CD8-positive, alpha-beta memory T cell (primary cell): ENCODE data around the gene NFASC. TPM values are rescaled to one million over a fixed set of nuclear protein-coding genes. Genes with fewer than 3 reads are reported as not detected.

Source experiments
- CTCF ChIA-PET: fragments of 350-600 bp; sonication (Branson Sonifier 250); formaldehyde crosslinking; loops from one replicate; lab custom pipeline; 2021; ENCODE audit warnings: antibody characterized with exemption; lab: Charles Lee
- POLR2A ChIA-PET: fragments of 350-600 bp; sonication (Branson Sonifier 250); formaldehyde crosslinking; loops from one replicate; lab custom pipeline; 2021; ENCODE audit warnings: antibody characterized with exemption; lab: Charles Lee
- DNase-seq, 5 donors: peaks; one replicate each; pipeline versions ENCODE4 v3.0.0 to v3.0.0-alpha.2; 2020 to 2022; ENCODE audit warnings: mixed read lengths in 1 of 5
- H3K27ac ChIP-seq: one replicate; pipeline ENCODE4 v1.7.0; 2013; ENCODE audit warnings: low read depth, mild to moderate bottlenecking, low read length, moderate library complexity
- H3K27me3 ChIP-seq: 2 replicates; pipeline ENCODE4 v1.7.0; 2013; ENCODE audit warnings: low read length, mild to moderate bottlenecking; ENCODE audit not compliant: insufficient read depth, poor library complexity, severe bottlenecking
- H3K36me3 ChIP-seq: 2 replicates; pipeline ENCODE4 v1.7.0; 2013; ENCODE audit warnings: mild to moderate bottlenecking, low read length, moderate library complexity; ENCODE audit not compliant: insufficient read depth
- H3K4me1 ChIP-seq: 2 replicates; pipeline ENCODE4 v1.7.0; 2013; ENCODE audit warnings: mild to moderate bottlenecking, low read length, moderate library complexity; ENCODE audit not compliant: insufficient read depth
- H3K4me3 ChIP-seq: 2 replicates; pipeline ENCODE4 v1.7.0; 2013; ENCODE audit warnings: mild to moderate bottlenecking, low read length
- H3K9me3 ChIP-seq: 2 replicates; pipeline ENCODE4 v1.7.0; 2013; ENCODE audit warnings: mild to moderate bottlenecking, low read length
- H3K27ac Mint-ChIP-seq, 8 donors: one replicate each; pipeline ENCODE4 v1.8.0; 2020 to 2021; ENCODE audit warnings: mixed read lengths in 8 of 8, mild to moderate bottlenecking in 6 of 8, inconsistent platforms in 3 of 8, moderate library complexity in 3 of 8
- H3K27me3 Mint-ChIP-seq, 2 donors: one replicate each; pipeline ENCODE4 v1.8.0; 2020 to 2021; ENCODE audit warnings: mixed read lengths in 2 of 2, mild to moderate bottlenecking in 1 of 2, moderate library complexity in 1 of 2
- H3K36me3 Mint-ChIP-seq, 3 donors: one replicate each; pipeline ENCODE4 v1.8.0; 2020 to 2021; ENCODE audit warnings: mixed read lengths in 3 of 3, inconsistent platforms in 1 of 3, mild to moderate bottlenecking in 1 of 3
- H3K4me1 Mint-ChIP-seq, 3 donors: one replicate each; pipeline ENCODE4 v1.8.0; 2020 to 2021; ENCODE audit warnings: mixed read lengths in 3 of 3, inconsistent platforms in 1 of 3, mild to moderate bottlenecking in 1 of 3
- H3K4me3 Mint-ChIP-seq, 7 donors: one replicate each; pipeline ENCODE4 v1.8.0; 2020 to 2021; ENCODE audit warnings: mixed read lengths in 7 of 7, mild to moderate bottlenecking in 6 of 7, moderate library complexity in 4 of 7, inconsistent platforms in 2 of 7
- H3K9me3 Mint-ChIP-seq, 5 donors: one replicate each; pipeline ENCODE4 v1.8.0; 2020 to 2022; ENCODE audit warnings: mixed read lengths in 5 of 5, mild to moderate bottlenecking in 3 of 5, moderate library complexity in 2 of 5, inconsistent platforms in 1 of 5
- polyA plus RNA-seq: library from polyadenylated mRNA; unstranded; fragments of 300-500 nt; fragmentation: Illumina TruSeq; gene quantifications from one replicate; pipeline ENCODE4 v1.2.3, GENCODE V29; 2021
- total RNA-seq, 2 experiments: library from RNA; stranded (reverse); gene quantifications; one replicate each; pipeline ENCODE4 v1.2.3, GENCODE V29; 2021

The NFASC gene
- total and polyA plus RNA-seq, 3 experiments from 2014 or later, result 0.11 to 0.16 TPM; not detected in 1

DNA sequence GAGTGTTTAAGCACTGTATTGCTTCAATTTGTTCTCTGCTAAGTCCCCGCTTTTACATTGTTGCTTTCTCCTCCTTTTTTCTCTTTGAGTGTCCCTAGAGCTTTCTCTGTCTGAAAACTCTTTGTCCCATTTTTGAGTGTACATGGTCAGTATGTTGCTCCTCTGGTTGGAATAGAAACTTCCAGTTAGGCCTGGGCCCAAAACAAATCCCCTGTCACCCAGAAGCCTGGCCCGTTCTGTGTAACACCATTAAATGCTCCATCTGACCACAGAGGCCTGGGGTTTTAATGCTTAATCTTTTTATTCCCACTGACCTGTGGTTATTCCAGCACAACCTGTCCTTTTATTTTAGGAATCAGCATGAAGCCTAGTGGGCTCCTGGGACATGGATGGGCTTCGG is 28.3 kb upstream of the NFASC start:
- H3K4me1 Mint-ChIP-seq, result no peaks in the 10 kb centered on the region
- H3K4me3 Mint-ChIP-seq, result no peak overlapping the region
- no peak for DNase-seq
- H3K9me3 Mint-ChIP-seq, result no peaks in the 10 kb centered on the region
- Histone ChIP-seq H3K27me3 (no peaks in the 10 kb centered on the region), H3K9me3 (no peaks in the 10 kb centered on the region), H3K4me3 (no peak overlapping the region), H3K4me1 (no peaks in the 10 kb centered on the region), H3K36me3 (no peaks in the 10 kb centered on the region), H3K27ac (no peak overlapping the region)
- H3K36me3 Mint-ChIP-seq, result peaks cover 0 to 2% (median 0%) of the 10 kb centered on the region in 3 donors
- POLR2A ChIA-PET, result no interaction called here
- H3K27me3 Mint-ChIP-seq, result peaks cover 14 to 49% of the 10 kb centered on the region in 2 donors
- no peak overlapping the region for H3K27ac Mint-ChIP-seq
- CTCF ChIA-PET, result interaction anchor here (0.9 kb wide), 1 partner anchor 17 kb away, joined by 3 read pairs; no protein-coding TSS in a partner anchor

DNA sequence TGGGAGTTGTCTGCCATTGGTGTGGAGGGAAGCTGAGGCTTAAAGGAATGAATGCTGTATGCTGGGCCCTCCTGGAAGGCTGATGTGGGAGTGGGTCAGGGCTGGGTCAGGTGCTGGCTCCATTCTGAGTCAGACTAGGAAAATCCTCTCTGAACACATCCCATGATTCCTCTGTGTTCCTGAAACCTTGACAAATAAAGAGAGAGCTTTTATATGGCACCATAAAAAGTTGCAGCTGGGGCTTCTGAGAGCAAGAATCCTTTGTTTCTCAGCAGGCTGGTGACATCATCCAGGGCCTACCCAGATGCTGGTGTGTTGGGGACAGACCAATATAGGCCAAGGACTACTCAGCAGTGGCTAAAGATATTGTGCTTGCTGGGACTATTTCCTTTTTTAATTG is 27.8 kb upstream of the NFASC start:
- no peaks in the 10 kb centered on the region for H3K9me3 ChIP-seq
- H3K27me3 Mint-ChIP-seq, result peaks cover 15 to 50% of the 10 kb centered on the region in 2 donors
- H3K9me3 Mint-ChIP-seq, result no peaks in the 10 kb centered on the region
- POLR2A ChIA-PET, result no interaction called here
- H3K4me1 ChIP-seq, result no peaks in the 10 kb centered on the region
- H3K4me3 Mint-ChIP-seq, result no peak overlapping the region
- H3K27me3 ChIP-seq, result no peaks in the 10 kb centered on the region
- H3K36me3 ChIP-seq, result no peaks in the 10 kb centered on the region
- no peaks in the 10 kb centered on the region for H3K4me1 Mint-ChIP-seq
- no peak overlapping the region for H3K27ac Mint-ChIP-seq
- DNase-seq, result no peak
- CTCF ChIA-PET, result interaction anchor here (0.9 kb wide), 1 partner anchor 18 kb away, joined by 3 read pairs; no protein-coding TSS in a partner anchor
- no peak overlapping the region for H3K4me3 ChIP-seq
- H3K27ac ChIP-seq, result no peak overlapping the region
- peaks cover 0 to 2% (median 0%) of the 10 kb centered on the region in 3 donors for H3K36me3 Mint-ChIP-seq

GRCh38 chr1:204846546-204846945 is 24.1 kb upstream of the NFASC start:
- Mint-ChIP-seq H3K9me3 (peaks cover 0 to 2% (median 0%) of the 10 kb centered on the region in 5 donors), H3K27me3 (peaks cover 18 to 40% of the 10 kb centered on the region in 2 donors), H3K27ac (no peak overlapping the region), H3K36me3 (no peaks in the 10 kb centered on the region), H3K4me3 (no peak overlapping the region), H3K4me1 (no peaks in the 10 kb centered on the region)
- Histone ChIP-seq H3K9me3 (no peaks in the 10 kb centered on the region), H3K27me3 (no peaks in the 10 kb centered on the region), H3K4me3 (no peak overlapping the region), H3K36me3 (no peaks in the 10 kb centered on the region), H3K4me1 (no peaks in the 10 kb centered on the region), H3K27ac (no peak overlapping the region)
- ChIA-PET POLR2A (no interaction called here), CTCF (interaction anchor here (2.0 kb wide), 1 partner anchor 39 kb away, joined by 4 read pairs; no protein-coding TSS in a partner anchor)
- DNase-seq, result no peak

- H3K27me3 Mint-ChIP-seq, result peaks cover 18 to 36% of the 10 kb centered on the region in 2 donors
- H3K27ac Mint-ChIP-seq, result no peak overlapping the region
- H3K36me3 ChIP-seq, result no peaks in the 10 kb centered on the region
- no peaks in the 10 kb centered on the region for H3K27me3 ChIP-seq
- DNase-seq, result no peak
- H3K27ac ChIP-seq, result no peak overlapping the region
- no peaks in the 10 kb centered on the region for H3K9me3 ChIP-seq
- no peaks in the 10 kb centered on the region for H3K4me1 Mint-ChIP-seq
- H3K36me3 Mint-ChIP-seq, result no peaks in the 10 kb centered on the region
- ChIA-PET POLR2A (no interaction called here), CTCF (no interaction called here)
- H3K4me3 ChIP-seq, result no peak overlapping the region
- H3K9me3 Mint-ChIP-seq, result peaks cover 0 to 2% (median 0%) of the 10 kb centered on the region in 5 donors
- H3K4me1 ChIP-seq, result no peaks in the 10 kb centered on the region
- H3K4me3 Mint-ChIP-seq, result no peak overlapping the region
Observed at GRCh38 chr1:204848579-204848978, 22.1 kb upstream of the NFASC start.

GRCh38 chr1:204852854-204853253 is 17.8 kb upstream of the NFASC start:
- Histone ChIP-seq H3K27ac (no peak overlapping the region), H3K9me3 (no peaks in the 10 kb centered on the region), H3K36me3 (no peaks in the 10 kb centered on the region), H3K27me3 (no peaks in the 10 kb centered on the region), H3K4me1 (no peaks in the 10 kb centered on the region), H3K4me3 (no peak overlapping the region)
- H3K4me3 Mint-ChIP-seq, result no peak overlapping the region
- H3K27me3 Mint-ChIP-seq, result peaks cover 16 to 33% of the 10 kb centered on the region in 2 donors
- H3K4me1 Mint-ChIP-seq, result no peaks in the 10 kb centered on the region
- H3K9me3 Mint-ChIP-seq, result peaks cover 0 to 2% (median 0%) of the 10 kb centered on the region in 5 donors
- no peak for DNase-seq
- ChIA-PET POLR2A (no interaction called here), CTCF (no interaction called here)
- no peak overlapping the region for H3K27ac Mint-ChIP-seq
- H3K36me3 Mint-ChIP-seq, result no peaks in the 10 kb centered on the region

DNA sequence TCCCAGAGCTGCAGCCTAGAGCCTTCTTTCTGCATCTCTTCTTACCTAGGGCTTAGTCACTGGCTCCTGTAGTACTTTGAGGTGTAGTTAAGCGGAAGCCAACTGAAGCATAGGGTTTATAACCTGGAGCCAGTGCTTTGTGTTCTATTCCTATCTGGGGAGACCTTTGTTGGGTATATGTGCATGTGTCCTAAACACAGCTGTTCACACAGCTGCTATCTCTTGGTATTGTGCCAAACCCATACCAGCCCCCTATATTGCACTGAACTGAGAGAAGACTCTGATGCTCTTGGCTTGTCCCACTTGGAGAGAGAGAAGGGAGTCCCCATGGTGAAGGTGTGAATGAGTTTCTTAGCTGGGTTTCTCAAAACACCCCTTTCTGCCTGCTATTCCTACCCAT is 17.2 kb upstream of the NFASC start:
- H3K27me3 Mint-ChIP-seq, result peaks cover 13 to 35% of the 10 kb centered on the region in 2 donors
- no peak overlapping the region for H3K4me3 ChIP-seq
- H3K36me3 ChIP-seq, result no peaks in the 10 kb centered on the region
- H3K27ac ChIP-seq, result no peak overlapping the region
- no peaks in the 10 kb centered on the region for H3K36me3 Mint-ChIP-seq
- H3K4me1 Mint-ChIP-seq, result no peaks in the 10 kb centered on the region
- H3K4me1 ChIP-seq, result no peaks in the 10 kb centered on the region
- POLR2A ChIA-PET, result no interaction called here
- no peak overlapping the region for H3K27ac Mint-ChIP-seq
- H3K27me3 ChIP-seq, result no peaks in the 10 kb centered on the region
- no peak for DNase-seq
- CTCF ChIA-PET, result no interaction called here
- H3K9me3 Mint-ChIP-seq, result peaks cover 0 to 2% (median 0%) of the 10 kb centered on the region in 5 donors
- H3K9me3 ChIP-seq, result no peaks in the 10 kb centered on the region
- H3K4me3 Mint-ChIP-seq, result no peak overlapping the region

DNA sequence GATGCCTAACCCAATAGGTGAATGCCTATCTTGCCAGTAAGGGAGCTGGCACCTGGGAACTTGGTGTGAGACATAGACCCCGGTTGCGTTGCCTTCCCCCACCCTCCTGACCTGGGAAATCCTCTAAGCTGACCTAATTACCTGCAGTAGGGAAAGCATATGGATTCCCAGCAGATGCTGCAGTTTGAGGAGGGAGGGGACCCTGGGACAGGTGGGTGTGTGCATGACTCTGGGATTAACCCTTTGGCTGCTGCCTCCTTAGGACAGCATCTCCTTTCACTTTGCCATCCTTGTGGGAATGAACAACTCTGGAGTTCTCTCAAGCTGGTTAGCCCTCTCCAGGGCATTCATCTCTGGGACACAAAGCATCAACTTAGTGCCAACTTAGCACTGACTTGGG is 16.4 kb upstream of the NFASC start:
- no peaks in the 10 kb centered on the region for H3K9me3 ChIP-seq
- ChIA-PET POLR2A (no interaction called here), CTCF (no interaction called here)
- DNase-seq, result no peak
- Mint-ChIP-seq H3K9me3 (peaks cover 0 to 2% (median 0%) of the 10 kb centered on the region in 5 donors), H3K27ac (no peak overlapping the region), H3K36me3 (no peaks in the 10 kb centered on the region), H3K4me1 (no peaks in the 10 kb centered on the region), H3K4me3 (no peak overlapping the region), H3K27me3 (peaks cover 13 to 31% of the 10 kb centered on the region in 2 donors)
- H3K27me3 ChIP-seq, result no peaks in the 10 kb centered on the region
- no peak overlapping the region for H3K27ac ChIP-seq
- H3K4me3 ChIP-seq, result no peak overlapping the region
- no peaks in the 10 kb centered on the region for H3K4me1 ChIP-seq
- H3K36me3 ChIP-seq, result no peaks in the 10 kb centered on the region

DNA sequence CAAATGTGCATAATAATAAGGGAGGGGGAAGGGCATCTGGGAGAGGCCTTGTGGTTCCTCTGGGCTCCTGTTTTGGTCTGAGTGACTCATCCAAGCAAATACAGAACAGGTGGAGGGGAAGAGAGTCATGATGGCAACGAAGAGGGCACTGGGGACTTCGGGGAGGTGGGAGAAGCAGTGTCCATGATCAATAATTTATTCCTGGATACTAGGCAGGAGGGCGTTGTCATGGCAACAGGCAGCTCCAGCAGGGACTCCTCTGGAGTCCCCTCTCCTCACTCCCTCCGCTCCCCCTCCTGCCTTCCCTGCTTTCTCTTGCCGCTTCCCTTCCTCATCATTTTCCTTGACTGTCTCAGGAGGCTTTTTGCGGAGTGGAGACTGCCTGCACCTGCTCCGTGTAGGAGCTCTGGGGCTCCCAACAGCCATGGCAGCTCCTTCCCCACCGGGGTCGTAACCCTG is 12.3 kb upstream of the NFASC start:
- H3K27ac ChIP-seq, result no peak overlapping the region
- H3K9me3 ChIP-seq, result no peaks in the 10 kb centered on the region
- H3K27ac Mint-ChIP-seq, result no peak overlapping the region
- POLR2A ChIA-PET, result no interaction called here
- no peak for DNase-seq
- peaks cover 20 to 53% of the 10 kb centered on the region in 2 donors for H3K27me3 Mint-ChIP-seq
- no peak overlapping the region for H3K4me3 Mint-ChIP-seq
- CTCF ChIA-PET, result no interaction called here
- no peaks in the 10 kb centered on the region for H3K4me1 ChIP-seq
- no peak overlapping the region for H3K4me3 ChIP-seq
- H3K9me3 Mint-ChIP-seq, result no peaks in the 10 kb centered on the region
- no peaks in the 10 kb centered on the region for H3K36me3 ChIP-seq
- peaks cover 4% of the 10 kb centered on the region for H3K27me3 ChIP-seq
- H3K36me3 Mint-ChIP-seq, result no peaks in the 10 kb centered on the region
- H3K4me1 Mint-ChIP-seq, result no peaks in the 10 kb centered on the region
